Measurements from ENCODE around the gene COL15A1.
A peak's percentile ranks its signal among the peaks of the same experiment; 100 is the strongest.
"Not testable (repeated sequence)": the region's sequence is repeated elsewhere in the genome, so short reads cannot be mapped to it uniquely, and the experiment has no call there.

The COL15A1 gene

GRCh38 chr9:98943682-98944056, at the start of gene COL15A1:
Gene COL15A1, plus strand, starts transcription at chr9:98943907. Its CDS starts 155 bp downstream, at chr9:98944062.
- peak; percentile 18 for DNase-seq

- DNase-seq: no peak
Observed at GRCh38 chr9:98894171-98894570, 49.5 kb upstream of the COL15A1 start.

DNA sequence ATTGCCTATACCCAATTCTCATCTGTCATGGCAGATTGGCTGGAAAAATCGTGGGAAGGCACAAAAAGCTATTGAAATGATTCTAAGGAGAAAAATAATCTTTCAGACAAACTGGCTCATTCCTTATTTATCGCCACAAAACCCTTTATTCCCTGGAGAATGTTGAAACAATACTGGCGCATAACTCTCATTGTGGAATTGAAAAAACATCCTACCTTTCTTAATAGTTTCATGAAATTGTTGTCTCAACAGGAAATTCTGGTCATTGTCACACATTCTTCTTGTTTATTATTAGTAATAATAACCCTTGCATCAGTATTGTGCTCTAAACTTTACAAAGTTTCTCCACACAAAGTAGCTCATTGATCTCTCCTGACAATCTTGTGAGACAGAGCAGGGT, 48.9 kb upstream of the COL15A1 start:
- DNase-seq: no peak

- no peak for DNase-seq
Observed at GRCh38 chr9:98896632-98897031, 47.1 kb upstream of the COL15A1 start.

DNA sequence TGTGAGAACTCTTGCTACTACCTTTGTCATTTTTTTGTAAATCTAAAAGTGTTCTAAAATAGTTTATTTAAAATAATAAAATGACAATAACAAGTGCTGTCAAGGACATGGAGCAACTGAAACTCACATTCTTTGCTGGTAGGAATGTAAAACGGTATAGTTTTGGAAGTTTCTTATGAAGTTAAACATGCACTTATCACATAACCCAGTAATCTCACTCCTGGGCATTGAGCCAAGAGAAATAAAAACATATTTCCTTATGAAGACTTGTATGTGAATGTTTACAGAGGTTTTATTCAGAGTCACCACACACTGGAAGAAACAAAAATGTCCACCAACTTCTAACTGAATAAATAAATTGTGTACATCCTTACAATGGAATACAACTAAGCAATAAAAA, 46.0 kb upstream of the COL15A1 start:
- no peak for DNase-seq

DNA sequence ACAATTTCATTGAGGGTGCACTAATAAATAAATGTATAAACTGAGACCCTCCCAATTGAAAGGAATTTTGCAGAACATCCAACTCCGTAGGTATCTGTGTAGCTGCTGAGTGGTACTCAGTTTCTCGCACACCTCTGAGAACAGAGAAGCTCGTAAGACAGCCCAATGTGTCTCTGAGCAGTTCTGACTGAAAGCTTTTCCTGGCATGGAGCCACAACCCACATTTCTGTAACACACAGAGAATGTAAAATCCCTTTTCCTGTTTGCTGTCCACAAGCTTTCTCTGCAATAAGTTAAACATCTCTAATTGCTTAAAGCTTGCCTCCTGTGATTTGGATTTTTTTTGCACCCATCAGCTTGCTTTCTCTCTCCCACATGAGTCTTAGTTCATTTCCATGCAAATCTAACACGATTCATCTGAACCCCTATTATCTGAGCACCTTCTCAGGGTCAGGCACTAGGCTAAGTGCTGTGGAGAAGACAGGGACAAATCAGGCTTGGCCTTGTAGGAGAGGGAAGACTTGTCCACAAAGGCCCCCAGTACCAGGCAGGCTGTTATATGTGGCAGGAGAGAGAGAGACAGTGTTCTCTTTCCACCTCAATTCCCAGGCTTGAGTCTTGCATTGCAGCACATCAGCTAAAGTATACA, 44.2 kb upstream of the COL15A1 start:
- no peak for DNase-seq

DNA sequence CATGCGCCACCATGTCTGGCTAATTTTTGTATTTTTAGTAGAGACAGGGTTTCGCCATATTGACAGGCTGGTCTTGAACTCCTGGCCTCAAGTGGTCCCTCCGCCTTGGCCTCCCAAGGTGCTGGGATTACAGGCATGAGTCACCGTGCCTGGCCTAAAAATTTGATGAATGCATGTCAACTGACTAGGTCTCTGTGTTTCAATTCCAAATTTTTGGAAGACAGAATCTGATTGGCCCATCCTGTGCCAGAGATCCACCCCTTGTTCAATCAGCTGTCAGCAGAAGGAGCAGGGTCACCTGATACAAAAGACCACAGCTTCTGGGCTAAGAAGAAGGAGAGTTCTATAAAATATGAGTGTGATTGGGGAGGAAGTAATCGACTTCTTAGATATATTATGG, 43.5 kb upstream of the COL15A1 start:
- DNase-seq: no peak

- no peak for DNase-seq
Observed at GRCh38 chr9:98900725-98901124, 43.0 kb upstream of the COL15A1 start.

GRCh38 chr9:98901843-98902242, 41.9 kb upstream of the COL15A1 start:
- not testable (repeated sequence) for DNase-seq

DNA sequence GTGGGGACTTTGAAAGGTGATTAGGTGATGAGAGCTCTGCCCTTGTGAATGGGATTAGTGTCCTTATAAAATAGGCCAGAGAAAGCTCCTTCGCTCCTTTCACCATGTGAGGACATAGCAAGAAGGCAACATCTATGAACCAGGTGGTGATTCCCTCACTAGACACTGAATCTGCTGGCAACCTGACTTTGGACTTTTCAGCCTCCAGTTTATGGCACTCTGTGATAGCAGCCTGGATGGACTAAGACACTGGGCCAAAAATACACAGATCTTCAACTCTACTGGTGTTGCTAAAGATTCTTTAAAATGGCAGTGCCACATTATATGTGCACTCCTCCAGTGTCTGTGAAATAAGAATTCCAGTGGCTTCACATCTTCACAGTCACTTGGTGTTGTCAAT, 41.2 kb upstream of the COL15A1 start:
- no peak for DNase-seq

- DNase-seq: no peak
Observed at GRCh38 chr9:98902925-98903324, 40.8 kb upstream of the COL15A1 start.

DNA sequence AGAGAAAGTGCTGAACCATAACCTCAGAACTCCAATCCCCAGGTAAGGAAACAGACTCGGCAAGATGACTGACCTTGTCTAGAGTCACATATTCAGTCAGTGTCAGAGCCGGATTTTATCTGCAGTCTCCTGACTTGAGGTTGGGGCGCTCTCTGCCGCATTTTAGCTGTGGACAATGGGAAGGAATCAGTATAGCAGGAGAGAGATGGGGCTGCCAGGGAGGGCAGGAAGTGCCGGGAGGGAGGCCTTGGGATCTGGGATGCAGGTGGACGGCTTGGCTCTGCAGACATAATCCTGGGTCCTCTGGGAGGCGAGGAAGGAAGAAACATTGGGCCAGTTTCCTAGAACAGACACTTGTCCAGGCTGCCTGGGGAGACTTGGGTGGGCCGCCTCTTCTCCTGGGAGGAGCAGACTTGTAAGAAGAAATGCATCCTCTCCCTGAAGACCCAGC, 39.7 kb upstream of the COL15A1 start:
- no peak for DNase-seq

DNA sequence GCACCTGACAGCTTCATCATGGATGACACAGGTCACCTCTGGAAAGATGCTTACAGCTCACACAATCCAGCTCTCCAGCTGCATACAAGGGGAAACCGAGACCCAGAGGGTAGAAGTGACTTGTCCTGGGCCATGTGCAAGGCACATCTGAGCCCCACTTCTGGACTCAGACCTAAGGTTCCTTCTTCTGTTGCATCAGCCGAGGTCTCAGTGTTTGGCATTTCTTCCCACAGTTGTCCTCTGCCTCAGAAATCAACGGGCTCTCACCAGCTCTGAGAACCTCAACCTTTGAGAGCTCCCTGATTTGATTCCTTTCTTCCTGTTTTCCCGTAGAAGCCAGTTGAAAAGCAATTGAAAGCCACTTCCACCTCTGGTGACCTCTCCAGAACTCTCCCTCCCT, 38.7 kb upstream of the COL15A1 start:
- DNase-seq: no peak

DNA sequence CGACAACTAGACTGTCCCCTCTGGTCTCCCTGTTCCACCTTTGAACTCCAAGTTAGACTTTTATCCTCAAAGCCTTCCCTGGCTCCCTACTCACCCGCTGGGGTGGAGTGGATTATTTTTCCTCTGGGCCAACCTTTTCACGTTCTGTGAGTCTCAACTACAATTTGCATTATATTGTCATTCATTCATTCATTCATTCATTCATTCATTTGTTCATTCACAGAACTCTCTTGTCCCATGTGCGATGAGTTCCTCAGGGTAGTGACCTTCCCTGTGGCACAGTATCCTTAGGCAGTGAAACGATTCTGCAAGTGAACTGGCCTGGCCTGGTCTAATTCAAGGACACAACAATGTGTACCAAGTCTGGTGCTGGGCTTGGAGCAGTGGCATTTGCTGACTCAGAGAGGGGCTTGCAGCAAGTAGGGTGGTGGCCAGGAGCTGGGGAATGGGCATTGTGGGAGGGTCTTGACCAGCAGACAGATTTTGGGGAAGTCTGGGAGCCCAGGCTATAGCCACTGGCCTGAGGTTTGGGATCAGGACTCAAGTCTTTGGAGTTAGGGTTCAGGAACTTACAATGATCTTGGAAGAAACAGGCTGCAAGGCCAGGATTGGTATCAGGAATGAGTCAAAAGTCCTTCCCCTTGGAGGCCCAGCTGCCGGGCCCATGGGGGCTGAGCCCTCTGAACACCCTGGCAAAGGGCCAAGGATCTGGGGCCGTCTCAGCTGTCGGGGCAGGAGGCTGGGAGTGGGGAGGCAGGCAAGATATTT, 37.2 kb upstream of the COL15A1 start:
- no peak for DNase-seq

- DNase-seq: no peak
Observed at GRCh38 chr9:98907055-98907454, 36.7 kb upstream of the COL15A1 start.

DNA sequence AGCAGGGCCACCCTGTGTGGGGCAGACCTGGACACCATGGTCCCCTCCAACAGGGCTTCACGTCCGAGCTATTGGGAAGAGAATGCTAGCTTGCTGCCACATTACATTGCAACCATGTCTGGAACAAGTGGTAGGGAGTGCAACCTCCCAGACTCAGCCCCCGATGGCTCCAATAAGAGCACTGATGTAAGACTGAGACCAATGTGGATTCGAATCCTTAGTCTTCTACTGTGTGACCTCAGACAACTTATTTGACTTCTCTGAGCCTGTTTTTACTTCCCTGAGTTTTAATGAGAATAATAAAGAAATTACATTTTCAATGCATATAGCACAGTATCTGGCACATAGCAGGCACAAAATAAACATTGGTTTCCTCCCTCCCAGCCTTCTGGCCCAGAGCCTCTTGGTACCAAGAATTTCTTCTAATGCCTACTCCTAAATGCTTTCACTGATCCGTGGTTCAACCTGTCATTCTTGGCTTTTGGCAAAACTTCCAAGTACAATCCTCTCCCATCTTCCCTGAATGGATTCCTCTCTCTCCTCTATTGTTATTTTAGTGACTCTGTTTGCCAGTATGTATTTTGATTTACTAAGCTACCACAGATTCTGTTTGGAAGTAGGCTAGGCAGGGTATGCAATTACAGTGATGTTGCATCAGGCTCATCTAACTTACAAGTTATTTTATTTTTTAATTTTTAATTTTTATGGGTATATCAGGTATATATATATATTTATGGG, 34.6 kb upstream of the COL15A1 start:
- DNase-seq: no peak

GRCh38 chr9:98909935-98910334, 33.8 kb upstream of the COL15A1 start:
- no peak for DNase-seq

DNA sequence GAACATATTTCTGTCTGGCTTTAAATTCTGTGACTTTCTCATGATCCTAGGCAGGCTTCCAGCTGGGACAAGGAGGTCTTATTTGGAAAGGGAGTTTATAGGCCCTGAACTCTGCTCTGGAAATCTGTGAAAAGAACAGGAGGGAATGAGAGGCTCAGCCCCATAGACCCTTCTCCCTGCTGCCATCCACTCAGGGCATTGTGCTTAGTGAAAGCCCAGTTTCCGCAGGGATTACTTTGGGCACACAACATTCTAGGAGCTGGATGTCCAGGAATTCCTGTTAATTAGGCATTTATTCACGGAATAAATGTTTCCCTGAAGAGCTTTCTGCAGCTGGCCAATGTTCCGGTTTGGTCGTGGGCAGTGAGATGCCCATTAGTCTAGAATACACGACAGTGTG, 32.7 kb upstream of the COL15A1 start:
- DNase-seq: no peak

- not testable (repeated sequence) for DNase-seq
Observed at GRCh38 chr9:98911738-98912137, 32.0 kb upstream of the COL15A1 start.

GRCh38 chr9:98912450-98912849, 31.3 kb upstream of the COL15A1 start:
- DNase-seq: no peak

- DNase-seq: no peak
Observed at GRCh38 chr9:98913044-98913443, 30.7 kb upstream of the COL15A1 start.

DNA sequence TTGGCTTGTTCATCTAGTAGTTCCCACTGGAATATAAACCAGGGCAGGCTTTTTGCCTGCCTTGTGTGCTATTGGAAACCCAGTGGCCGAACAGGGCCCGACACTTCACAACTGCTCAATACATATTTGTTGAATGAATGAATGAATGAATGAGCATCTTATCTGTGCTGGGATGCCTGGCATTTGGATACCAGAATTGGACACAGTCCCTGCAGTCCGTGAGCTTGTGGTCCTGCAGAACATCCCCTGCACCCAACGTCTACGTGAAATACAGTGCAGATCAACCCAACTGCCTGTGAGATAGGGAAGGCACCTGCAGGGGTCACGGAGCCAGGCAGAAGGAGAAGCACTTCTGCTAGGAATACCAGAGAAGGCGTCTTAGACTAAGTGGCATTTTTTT, 30.0 kb upstream of the COL15A1 start:
- DNase-seq: no peak

- DNase-seq: no peak
Observed at GRCh38 chr9:98915599-98915998, 28.1 kb upstream of the COL15A1 start.

DNA sequence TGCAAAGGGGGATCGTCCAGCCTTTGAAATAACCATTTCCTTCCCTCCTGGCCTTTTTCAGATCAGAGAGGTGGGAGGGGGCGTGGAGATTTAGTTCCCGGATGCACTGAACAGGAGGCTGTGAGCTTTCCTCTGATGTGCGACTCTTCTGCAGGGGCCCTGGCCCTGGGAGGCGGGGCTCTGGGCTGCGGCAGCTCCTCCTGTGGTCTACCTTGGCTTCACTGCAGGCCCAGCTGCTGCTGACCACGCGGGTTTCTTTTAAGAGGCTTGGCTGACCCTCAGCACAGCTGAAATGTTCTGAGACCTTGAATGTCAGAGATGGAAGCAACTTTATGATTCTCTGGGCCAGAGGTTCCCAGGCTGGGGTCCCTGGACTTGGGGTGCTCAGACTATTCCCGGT, 27.0 kb upstream of the COL15A1 start:
- DNase-seq: no peak

All from NCI-H1092 treated with DMSO at 0.1 percent for 48 hours (cell line).